ENCODE measurements around the gene SCAANT1.

DNA sequence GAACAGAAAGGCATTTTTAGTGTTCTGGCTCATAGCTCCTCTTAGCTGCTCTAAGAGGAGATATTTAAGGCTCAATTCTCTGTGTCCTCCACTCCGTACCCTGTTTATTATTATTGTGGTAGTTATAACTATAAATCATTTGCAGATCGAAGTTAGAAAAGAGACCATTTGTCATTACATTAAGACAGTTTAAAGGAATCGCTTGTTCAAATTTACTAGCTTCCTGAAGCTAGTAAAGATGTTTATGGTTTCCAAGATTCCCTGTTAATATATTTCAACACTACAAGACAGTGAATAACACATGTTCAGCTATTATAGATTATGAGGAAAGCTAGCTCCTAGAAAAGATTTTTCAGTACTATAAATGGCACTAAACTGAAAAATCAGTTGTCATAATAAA, 35.9 kb downstream of the SCAANT1 start:
- TF ChIP-seq, protein P1, sequence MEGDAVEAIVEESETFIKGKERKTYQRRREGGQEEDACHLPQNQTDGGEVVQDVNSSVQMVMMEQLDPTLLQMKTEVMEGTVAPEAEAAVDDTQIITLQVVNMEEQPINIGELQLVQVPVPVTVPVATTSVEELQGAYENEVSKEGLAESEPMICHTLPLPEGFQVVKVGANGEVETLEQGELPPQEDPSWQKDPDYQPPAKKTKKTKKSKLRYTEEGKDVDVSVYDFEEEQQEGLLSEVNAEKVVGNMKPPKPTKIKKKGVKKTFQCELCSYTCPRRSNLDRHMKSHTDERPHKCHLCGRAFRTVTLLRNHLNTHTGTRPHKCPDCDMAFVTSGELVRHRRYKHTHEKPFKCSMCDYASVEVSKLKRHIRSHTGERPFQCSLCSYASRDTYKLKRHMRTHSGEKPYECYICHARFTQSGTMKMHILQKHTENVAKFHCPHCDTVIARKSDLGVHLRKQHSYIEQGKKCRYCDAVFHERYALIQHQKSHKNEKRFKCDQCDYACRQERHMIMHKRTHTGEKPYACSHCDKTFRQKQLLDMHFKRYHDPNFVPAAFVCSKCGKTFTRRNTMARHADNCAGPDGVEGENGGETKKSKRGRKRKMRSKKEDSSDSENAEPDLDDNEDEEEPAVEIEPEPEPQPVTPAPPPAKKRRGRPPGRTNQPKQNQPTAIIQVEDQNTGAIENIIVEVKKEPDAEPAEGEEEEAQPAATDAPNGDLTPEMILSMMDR (IDR thresholded peaks at IDR 0.05): no peak
- no peak for TF ChIP-seq EZH2 (IDR thresholded peaks at IDR 0.05; ENCODE audit: borderline replicate concordance, insufficient read depth, low read depth, low read length, poor library complexity, severe bottlenecking)
